Measurements from ENCODE around the gene ANKMY1.

ANKMY1 gene

GRCh38 chr2:240512666-240513535 is 44.9 kb downstream of the ANKMY1 start:
- no peaks in the 10 kb centered on the region for H3K4me1 ChIP-seq
- H3K27me3 ChIP-seq: no peaks in the 10 kb centered on the region
- no peak for DNase-seq
- H3K9me3 ChIP-seq: no peaks in the 10 kb centered on the region
- no peak overlapping the region for H3K4me3 ChIP-seq (ENCODE audit: low read depth, low read length)
- no peak for TF ChIP-seq CTCF (IDR thresholded peaks at IDR 0.05; ENCODE audit: low read depth, low read length)
- no peaks in the 10 kb centered on the region for H3K36me3 ChIP-seq

- no peaks in the 10 kb centered on the region for H3K4me1 ChIP-seq
Measured at GRCh38 chr2:240512109-240512485, 45.7 kb downstream of the ANKMY1 start.

GRCh38 chr2:240511351-240512108 is 46.3 kb downstream of the ANKMY1 start:
- no peak overlapping the region for H3K4me3 ChIP-seq (ENCODE audit: low read depth, low read length)
- no peaks in the 10 kb centered on the region for H3K9me3 ChIP-seq
- no peaks in the 10 kb centered on the region for H3K4me1 ChIP-seq
- H3K36me3 ChIP-seq: no peaks in the 10 kb centered on the region
- TF ChIP-seq CTCF (IDR thresholded peaks at IDR 0.05; ENCODE audit: low read depth, low read length): no peak
- DNase-seq: no peak
- no peaks in the 10 kb centered on the region for H3K27me3 ChIP-seq

More at GRCh38 chr2:240512109-240512485, 45.7 kb downstream of the ANKMY1 start:
- Histone ChIP-seq H3K9me3 (no peaks in the 10 kb centered on the region), H3K36me3 (no peaks in the 10 kb centered on the region), H3K27me3 (no peaks in the 10 kb centered on the region), H3K4me3 (ENCODE audit: low read depth, low read length) (no peak overlapping the region)
- TF ChIP-seq CTCF (IDR thresholded peaks at IDR 0.05; ENCODE audit: low read depth, low read length): no peak
- DNase-seq: no peak

- Histone ChIP-seq H3K27me3 (no peaks in the 10 kb centered on the region), H3K9me3 (no peaks in the 10 kb centered on the region), H3K4me3 (ENCODE audit: low read depth, low read length) (no peak overlapping the region), H3K36me3 (no peaks in the 10 kb centered on the region), H3K4me1 (no peaks in the 10 kb centered on the region)
- no peak for DNase-seq
- no peak for TF ChIP-seq CTCF (IDR thresholded peaks at IDR 0.05; ENCODE audit: low read depth, low read length)
Measured at GRCh38 chr2:240510513-240511210, 47.1 kb downstream of the ANKMY1 start.

GRCh38 chr2:240509667-240510512 is 47.9 kb downstream of the ANKMY1 start:
- Histone ChIP-seq H3K4me3 (ENCODE audit: low read depth, low read length) (no peak overlapping the region), H3K36me3 (no peaks in the 10 kb centered on the region), H3K9me3 (no peaks in the 10 kb centered on the region), H3K4me1 (no peaks in the 10 kb centered on the region), H3K27me3 (no peaks in the 10 kb centered on the region)
- no peak for TF ChIP-seq CTCF (IDR thresholded peaks at IDR 0.05; ENCODE audit: low read depth, low read length)
- no peak for DNase-seq
